K562 (cell line): ENCODE data around the gene NSMF. TPM values are rescaled to one million over a fixed set of nuclear protein-coding genes. Genes with fewer than 3 reads are reported as not detected.
A peak's percentile ranks its signal among the peaks of the same experiment; 100 is the strongest.

Source experiments
- ATAC-seq: fragments of 200-7000 bp; cut with Tn5 transposase; 3 replicates; pipeline ENCODE4 v1.9.1; 2020; ENCODE audit warnings: moderate library complexity
- BruUV-seq: library from RNA; stranded (reverse); fragments of 400-500 nt; replicated peaks from 2 replicates; lab custom pipeline; 2021; lab: Mats Ljungman, UMichigan
- CTCF ChIA-PET: fragments of 300-600 bp; formaldehyde crosslinking; extraction: SDS; loops from one replicate; lab custom pipeline; 2021; ENCODE audit warnings: low intra/inter-chr PET ratio; lab: Yijun Ruan, JAX
- POLR2A ChIA-PET: fragments of 300-600, 350-650 bp; sonication (Branson Sonifier 250); formaldehyde crosslinking; extraction: SDS; loops from one replicate; lab custom pipeline; 2021; ENCODE audit warnings: antibody characterized with exemption, inconsistent platforms; lab: Yijun Ruan, JAX
- DNase-seq, 4 experiments: peaks; one replicate each; pipeline versions ENCODE4 v3.0.0 to v3.0.0-alpha.2; 2011 to 2018; ENCODE audit warnings: low spot score in 3 of 4, mixed read lengths in 3 of 4; ENCODE audit errors: extremely low read depth in 1 of 4
- FAIRE-seq: peaks from 2 replicates; lab custom pipeline; 2011; peaks lifted over from hg19 to GRCh38; lab: Jason Lieb, UNC
- H2AFZ ChIP-seq: 2 replicates; pipeline ENCODE4 v1.6.0; 2011; ENCODE audit warnings: low read depth, low read length, control low read depth, inconsistent platforms
- H3K27ac ChIP-seq: fragments of 200-600 bp; 3 replicates; pipeline ENCODE4 v1.8.0; 2011; ENCODE audit warnings: low read depth, mild to moderate bottlenecking, control low read depth, inconsistent platforms, low read length, moderate library complexity, mixed read lengths; ENCODE audit errors: extremely low read depth
- H3K27me3 ChIP-seq, 2 experiments: fragments of 300-600 bp in 1 of 2; 2 replicates in 1 of 2; 3 replicates in 1 of 2; pipeline versions ENCODE4 v1.6.0 to v1.8.0; 2011; ENCODE audit warnings: inconsistent platforms in 2 of 2, low read length in 2 of 2, mild to moderate bottlenecking in 1 of 2, mixed read lengths in 1 of 2, moderate library complexity in 1 of 2; ENCODE audit not compliant: control insufficient read depth in 2 of 2, insufficient read depth in 2 of 2
- H3K36me3 ChIP-seq: fragments of 300-600 bp; 3 replicates; pipeline ENCODE4 v1.8.0; 2011; ENCODE audit warnings: mild to moderate bottlenecking, low read length, inconsistent platforms; ENCODE audit not compliant: control insufficient read depth, insufficient read depth
- H3K4me1 ChIP-seq, 2 experiments: fragments of 200-600 bp in 1 of 2; replicated peaks in 1 of 2; 2 replicates in 1 of 2; 3 replicates in 1 of 2; pipeline versions ENCODE4 v1.5.1 to v1.8.0; 2011; ENCODE audit warnings: inconsistent platforms in 2 of 2, low read length in 2 of 2, mild to moderate bottlenecking in 1 of 2, mixed read lengths in 1 of 2, moderate library complexity in 1 of 2; ENCODE audit not compliant: control insufficient read depth in 2 of 2, insufficient read depth in 2 of 2
- H3K4me2 ChIP-seq: 2 replicates; pipeline ENCODE4 v1.6.1; 2011; ENCODE audit warnings: low read length, control low read depth, inconsistent platforms, mixed read lengths; ENCODE audit not compliant: insufficient read depth
- H3K4me3 ChIP-seq: fragments of 200-600 bp; sonication (generic), shearing (Covaris generic); 2 replicates; pipeline ENCODE4 v1.5.1; 2016; ENCODE audit warnings: control low read depth, inconsistent platforms
- H3K79me2 ChIP-seq: fragments of 200-600 bp; 3 replicates; pipeline ENCODE4 v1.8.0; 2011; ENCODE audit warnings: low read length, inconsistent platforms; ENCODE audit not compliant: control insufficient read depth, insufficient read depth
- H3K9ac ChIP-seq, 2 experiments: 2 replicates each; pipeline versions ENCODE4 v1.6.0 to v1.6.1; 2011; ENCODE audit warnings: low read depth in 2 of 2, low read length in 2 of 2, control low read depth in 1 of 2, inconsistent platforms in 1 of 2, mild to moderate bottlenecking in 1 of 2, mixed read lengths in 1 of 2; ENCODE audit not compliant: insufficient read depth in 1 of 2
- H3K9me1 ChIP-seq: one replicate; pipeline ENCODE4 v1.6.0; 2011; ENCODE audit warnings: inconsistent platforms, mild to moderate bottlenecking, low read length, moderate library complexity; ENCODE audit not compliant: control insufficient read depth, insufficient read depth
- H3K9me3 ChIP-seq: replicated peaks from 2 replicates; pipeline ENCODE4 v1.5.1; 2011; ENCODE audit warnings: low read depth, low read length, inconsistent platforms; ENCODE audit not compliant: control insufficient read depth, insufficient read depth
- H4K20me1 ChIP-seq: replicated peaks from 2 replicates; pipeline ENCODE4 v1.6.1; 2011; ENCODE audit warnings: low read length, inconsistent platforms, mixed read lengths; ENCODE audit not compliant: control insufficient read depth, insufficient read depth
- CBX3 ChIP-seq, 2 experiments: IDR thresholded peaks; 1 replicate in 1 of 2; 2 replicates in 1 of 2; pipeline ENCODE4 v1.6.1; 2012; ENCODE audit warnings: inconsistent platforms in 2 of 2, low read length in 2 of 2, borderline replicate concordance in 1 of 2, control low read depth in 1 of 2
- CREB1 ChIP-seq, 2 experiments: sonication (generic) in 1 of 2; formaldehyde crosslinking in 1 of 2; IDR thresholded peaks; 2 replicates each; pipeline versions ENCODE4 v1.6.1 to v1.8.0; 2012 to 2022; ENCODE audit warnings: inconsistent platforms in 1 of 2, mild to moderate bottlenecking in 1 of 2, missing genetic modification reagents in 1 of 2, moderate library complexity in 1 of 2
- ETS2 ChIP-seq: IDR thresholded peaks from 2 replicates; pipeline ENCODE4 v1.6.1; 2016; ENCODE audit warnings: borderline replicate concordance, missing genetic modification characterization, mild to moderate bottlenecking, moderate library complexity, missing compliant biosample characterization; ENCODE audit not compliant: poor library complexity, severe bottlenecking
- WGBS: fragments of 100-300 bp; shearing (Covaris generic); methylation state at CpG from one replicate; pipeline ENCODE4 v1.1.6; 2016; ENCODE audit warnings: low coverage, mixed read lengths; ENCODE audit not compliant: insufficient coverage; ENCODE audit errors: missing lambda C conversion rate; 5-methylcytosine and 5-hydroxymethylcytosine counted together
- in situ Hi-C: fragments of 300-500 bp; cut with MboI; formaldehyde crosslinking; loops from 4 replicates; pipeline ENCODE4 v1.15.0; 2018; ENCODE audit warnings: inconsistent platforms, mixed read lengths
- intact Hi-C: fragments of 100-400 bp; cut with micrococcal nuclease; formaldehyde crosslinking; loops from 2 replicates; pipeline ENCODE4 v1.14.2; 2022
- polyA plus RNA-seq, 8 experiments: library from polyadenylated mRNA; depleted of rRNA in 4 of 8; stranded (reverse) in 5 of 8; unstranded in 3 of 8; fragments of >200 nt; fragmentation: Nextera tagmentation in 2 of 8; fragmentation: Illumina TruSeq in 1 of 8; extraction: Ambion mirVana in 2 of 8; extraction: Trizol in 1 of 8; gene quantifications; 2 replicates each; pipeline versions ENCODE4 v1.2.1 to v1.2.3, GENCODE V29; 2011 to 2014; ENCODE audit warnings: inconsistent platforms in 1 of 8, missing spikeins in 1 of 8
- total RNA-seq, 7 experiments: library from RNA; depleted of rRNA in 6 of 7; stranded (reverse); fragments of >200 nt in 6 of 7; fragmentation: Illumina TruSeq in 2 of 7; extraction: Trizol in 2 of 7; gene quantifications; 2 replicates each; pipeline versions ENCODE4 v1.2.1 to v1.2.3, GENCODE V29; 2011 to 2021; ENCODE audit warnings: low replicate concordance in 1 of 7

Gene NSMF
- total and polyA plus RNA-seq, 9 of the 15 experiments (the other 6 are each of a cell fraction or from before 2014, with no cell fraction given) = 0.20 to 82.7 (median 29.3) TPM

DNA sequence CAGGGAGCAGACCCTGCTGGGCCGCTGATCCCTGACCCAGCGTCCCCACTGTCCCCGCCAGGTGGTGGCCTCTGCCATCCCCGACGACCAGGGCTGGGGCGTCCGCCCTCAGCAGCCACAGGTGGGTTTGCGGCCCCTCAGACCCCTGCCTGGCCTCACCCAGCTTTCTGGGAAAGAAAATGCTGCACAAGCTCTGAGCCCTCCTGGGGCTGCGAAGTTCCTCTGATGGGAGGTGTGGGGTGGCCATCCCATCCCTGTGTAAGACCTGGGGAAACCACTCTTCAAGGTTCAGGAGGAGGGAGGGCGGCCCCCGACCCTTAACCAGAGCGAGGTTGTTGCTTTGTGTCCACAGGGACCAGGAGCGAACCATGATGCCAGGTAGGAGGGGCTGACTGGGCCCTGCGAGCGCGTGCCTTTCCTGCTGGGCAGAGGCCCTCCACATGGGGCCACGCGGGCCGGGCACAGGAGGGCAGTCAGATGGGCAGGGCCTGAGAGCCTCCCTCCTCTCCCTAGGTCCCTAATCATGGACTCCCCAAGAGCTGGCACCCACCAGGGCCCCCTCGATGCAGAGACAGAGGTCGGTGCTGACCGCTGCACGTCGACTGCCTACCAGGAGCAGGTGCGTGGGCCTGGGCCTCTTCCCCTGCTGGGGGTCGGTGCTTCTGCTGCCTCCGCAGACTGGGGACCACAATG is 28.3 kb downstream of the NSMF start:
- peak overlapping the region; percentile 81; the same call in 1 of the 2 replicates for H3K4me2 ChIP-seq
- in situ Hi-C loops (no loop called here), intact Hi-C loops (no loop called here)
- no peaks in the 10 kb centered on the region for H3K27me3 ChIP-seq
- H3K36me3 ChIP-seq = no peaks in the 10 kb centered on the region
- no peaks in the 10 kb centered on the region for H3K9me1 ChIP-seq
- H3K79me2 ChIP-seq = no peaks in the 10 kb centered on the region
- no peak overlapping the region; the same call in 1 of the 2 replicates for H2AFZ ChIP-seq
- FAIRE-seq (no peak), ATAC-seq (no peak), DNase-seq (no peak)
- H3K9me3 ChIP-seq = no peaks in the 10 kb centered on the region
- no peaks in the 10 kb centered on the region for H4K20me1 ChIP-seq
- WGBS = 52% methylated on average over 27 of the region's 27 CpGs
- TF ChIP-seq CREB1 (IDR thresholded peaks at IDR 0.05) (no peak), CREB1 (CRISPR knock-in tag; IDR thresholded peaks at IDR 0.05) (no peak), ETS2 (tag) (no peak), CBX3 (IDR thresholded peaks at IDR 0.05; ENCODE audit: borderline replicate concordance in 1 of 2, low read length in 2 of 2) (no peak)
- H3K27ac ChIP-seq = no peak overlapping the region
- ChIA-PET POLR2A (interaction anchor here (0.6 to 1.2 kb wide), 3 partner anchors 10 to 111 kb away, joined by 3 read pairs; partner anchors contain the start of gene ENTPD8), CTCF (no interaction called here)
- H3K9ac ChIP-seq = peak overlapping the region in 1 of 2 experiments; percentile 55; a peak in 2 of 4 replicates
- BruUV-seq = no TSS peak
- H3K4me3 ChIP-seq = no peak overlapping the region
- H3K4me1 ChIP-seq = peaks cover 11 to 84% of the 10 kb centered on the region in 2 experiments
